C4-2B (cell line): ENCODE data around the gene SIPA1.

Experiments
- H3K27ac ChIP-seq: fragments of 450-650 bp; 2 replicates; pipeline ENCODE4 v1.5.1; 2017
- CTCF ChIP-seq: fragments of 450-650 bp; conservative IDR thresholded peaks from 2 replicates; pipeline ENCODE4 v1.5.1; 2017; ENCODE audit warnings: mild to moderate bottlenecking
- ZFX ChIP-seq: fragments of 450-650 bp; IDR thresholded peaks from 2 replicates; pipeline ENCODE4 v1.6.1; 2017

Gene SIPA1

GRCh38 chr11:65623177-65623576, 14.7 kb upstream of the SIPA1 start:
- no peak for TF ChIP-seq ZFX
- no peak for TF ChIP-seq CTCF

DNA sequence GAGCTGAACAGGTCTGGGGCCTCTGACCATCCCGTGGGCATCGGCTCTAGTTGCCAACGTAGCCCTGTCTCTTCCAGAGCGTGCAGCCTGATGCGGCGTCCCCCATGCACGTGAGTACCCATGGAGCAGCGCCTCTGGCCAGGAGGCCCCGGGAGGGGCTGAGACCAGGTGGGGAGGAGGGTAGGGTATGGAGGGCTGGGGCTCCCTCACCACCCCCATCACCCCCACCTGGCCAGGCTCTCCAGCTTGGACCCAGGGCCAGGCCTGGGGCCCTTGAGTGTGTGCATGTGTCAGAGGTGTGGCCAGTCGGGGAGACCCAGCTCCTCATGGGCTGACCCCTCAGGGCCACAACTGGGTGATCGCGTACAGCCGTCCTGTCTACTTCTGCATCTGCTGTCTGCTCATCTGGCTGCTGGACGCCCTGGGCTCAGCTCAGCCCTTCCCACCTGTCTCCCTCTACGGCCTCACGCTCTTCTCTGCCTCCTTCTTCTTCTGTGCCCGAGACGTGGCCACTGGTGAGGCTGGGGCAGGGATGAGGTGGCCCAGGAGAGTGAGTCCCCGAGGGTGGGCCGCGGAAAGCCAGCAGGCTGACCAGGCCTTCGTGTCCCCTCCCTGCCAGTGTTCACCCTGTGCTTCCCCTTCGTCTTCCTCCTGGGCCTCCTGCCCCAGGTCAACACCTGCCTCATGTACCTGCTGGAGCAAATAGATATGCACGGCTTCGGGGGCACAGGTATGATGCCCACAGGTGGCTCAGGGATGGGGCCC, 13.9 kb upstream of the SIPA1 start:
- H3K27ac ChIP-seq = no peak overlapping the region

More at GRCh38 chr11:65623177-65623576, 14.7 kb upstream of the SIPA1 start:
- no peak overlapping the region for H3K27ac ChIP-seq

DNA sequence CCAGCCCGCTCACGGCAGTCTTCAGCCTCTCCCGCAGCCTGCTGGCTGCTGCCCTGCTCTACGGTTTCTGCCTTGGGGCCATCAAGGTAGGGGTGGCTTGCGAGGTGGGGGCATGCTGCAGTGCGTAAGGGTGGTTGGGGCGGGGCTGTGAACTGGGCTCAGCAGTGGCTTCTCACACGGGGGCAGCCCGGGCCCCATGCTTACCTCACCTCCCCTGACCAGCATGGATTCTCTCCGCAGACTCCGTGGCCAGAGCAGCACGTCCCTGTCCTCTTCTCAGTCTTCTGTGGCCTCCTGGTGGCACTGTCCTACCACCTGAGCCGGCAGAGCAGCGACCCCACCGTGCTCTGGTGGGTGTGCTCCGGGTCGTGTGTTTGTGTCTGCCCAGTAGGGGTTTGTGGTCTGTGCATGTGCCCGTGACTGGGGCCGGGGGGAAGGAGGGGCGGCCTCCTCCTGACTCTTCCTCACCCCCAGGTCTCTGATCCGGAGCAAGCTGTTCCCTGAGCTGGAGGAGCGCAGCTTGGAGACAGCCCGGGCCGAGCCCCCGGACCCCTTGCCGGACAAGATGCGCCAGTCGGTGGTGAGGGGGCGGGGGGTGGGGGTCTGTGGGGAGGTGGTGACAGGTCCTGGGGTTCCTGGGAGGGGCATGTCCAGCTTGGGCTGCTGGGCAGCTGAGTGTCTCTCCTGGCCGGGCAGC, 12.8 kb upstream of the SIPA1 start:
- no peak for TF ChIP-seq CTCF
- TF ChIP-seq ZFX = no peak

More for the DNA sequence above, 13.9 kb upstream of the SIPA1 start:
- TF ChIP-seq CTCF (no peak), ZFX (no peak)

GRCh38 chr11:65625628-65626342, 12.1 kb upstream of the SIPA1 start:
- H3K27ac ChIP-seq = no peak overlapping the region
- TF ChIP-seq ZFX (no peak), CTCF (no peak; the same call in 1 of the 2 replicates)

More for the DNA sequence above, 12.8 kb upstream of the SIPA1 start:
- H3K27ac ChIP-seq = no peak overlapping the region

GRCh38 chr11:65627202-65627601, 10.7 kb upstream of the SIPA1 start:
- TF ChIP-seq CTCF (no peak), ZFX (no peak)
- no peak overlapping the region for H3K27ac ChIP-seq

- TF ChIP-seq ZFX (no peak), CTCF (no peak)
Observed at GRCh38 chr11:65629579-65629978, 8.3 kb upstream of the SIPA1 start.

GRCh38 chr11:65630215-65630614, 7.7 kb upstream of the SIPA1 start:
- TF ChIP-seq CTCF = no peak
- TF ChIP-seq ZFX = no peak
- H3K27ac ChIP-seq = no peak overlapping the region

More at GRCh38 chr11:65629579-65629978, 8.3 kb upstream of the SIPA1 start:
- no peak overlapping the region for H3K27ac ChIP-seq
